HepG2 (cell line): Measurements from ENCODE around the gene VCAN. TPM values are rescaled to one million over a fixed set of nuclear protein-coding genes. Genes with fewer than 3 reads are reported as not detected.

Experiments
- AHDC1 ChIP-seq: sonication (generic); formaldehyde crosslinking; IDR thresholded peaks from 2 replicates; pipeline ENCODE4 v1.5.1; 2020; ENCODE audit warnings: mild to moderate bottlenecking, missing genetic modification reagents, borderline replicate concordance
- CENPX ChIP-seq: sonication (generic); formaldehyde crosslinking; IDR thresholded peaks from 2 replicates; pipeline ENCODE4 v1.9.0; 2021; ENCODE audit warnings: mild to moderate bottlenecking, missing genetic modification reagents, moderate library complexity
- FOXP1 ChIP-seq, 2 experiments: fragments of 450-650 bp in 1 of 2; IDR thresholded peaks; 2 replicates each; pipeline ENCODE4 v1.6.1; 2017 to 2018; ENCODE audit warnings: antibody characterized with exemption in 1 of 2
- HDAC1 ChIP-seq: sonication (generic); formaldehyde crosslinking; IDR thresholded peaks from 2 replicates; pipeline ENCODE4 v1.5.1; 2020; ENCODE audit warnings: mild to moderate bottlenecking, missing genetic modification reagents
- HHEX ChIP-seq: IDR thresholded peaks from 2 replicates; pipeline ENCODE4 v1.6.1; 2016; ENCODE audit warnings: control low read depth
- MLLT10 ChIP-seq: sonication (generic); formaldehyde crosslinking; IDR thresholded peaks from 2 replicates; pipeline ENCODE4 v1.4.0; 2020; ENCODE audit warnings: missing genetic modification reagents
- MZF1 ChIP-seq: sonication (generic); formaldehyde crosslinking; IDR thresholded peaks from 2 replicates; pipeline ENCODE4 v1.8.1; 2023; ENCODE audit warnings: mild to moderate bottlenecking, missing genetic modification reagents, borderline replicate concordance
- RARA ChIP-seq: IDR thresholded peaks from 2 replicates; pipeline ENCODE4 v1.6.1; 2016; ENCODE audit warnings: missing genetic modification reagents, missing compliant biosample characterization
- SATB2 ChIP-seq: sonication (generic); formaldehyde crosslinking; IDR thresholded peaks from 2 replicates; pipeline ENCODE4 v1.5.0; 2020; ENCODE audit warnings: missing genetic modification reagents
- SMARCE1 ChIP-seq: fragments of 450-650 bp; IDR thresholded peaks from 2 replicates; pipeline ENCODE4 v1.6.1; 2017; ENCODE audit warnings: borderline replicate concordance
- SMYD3 ChIP-seq: sonication (generic); formaldehyde crosslinking; IDR thresholded peaks from 2 replicates; pipeline ENCODE4 v1.8.1; 2023; ENCODE audit warnings: mild to moderate bottlenecking, missing genetic modification reagents
- TRAFD1 ChIP-seq: sonication (generic); formaldehyde crosslinking; IDR thresholded peaks from 2 replicates; pipeline ENCODE4 v1.5.1; 2020; ENCODE audit warnings: missing genetic modification reagents, mild to moderate bottlenecking, borderline replicate concordance
- USF2 ChIP-seq, 2 experiments: sonication (generic) in 1 of 2; formaldehyde crosslinking in 1 of 2; IDR thresholded peaks; 2 replicates each; pipeline versions ENCODE4 v1.5.1 to v1.6.1; 2011 to 2020; ENCODE audit warnings: borderline replicate concordance in 1 of 2, low read depth in 1 of 2, low read length in 1 of 2, mild to moderate bottlenecking in 1 of 2, missing genetic modification reagents in 1 of 2, moderate library complexity in 1 of 2
- ZNF224 ChIP-seq: sonication (generic); formaldehyde crosslinking; IDR thresholded peaks from 2 replicates; pipeline ENCODE4 v1.5.0; 2020; ENCODE audit warnings: mild to moderate bottlenecking, missing genetic modification reagents
- ZNF607 ChIP-seq: sonication (generic); formaldehyde crosslinking; IDR thresholded peaks from 2 replicates; pipeline ENCODE4 v1.5.1; 2020; ENCODE audit warnings: missing genetic modification reagents, mild to moderate bottlenecking, borderline replicate concordance
- ZSCAN29 ChIP-seq: sonication (generic); formaldehyde crosslinking; conservative IDR thresholded peaks from 2 replicates; pipeline ENCODE4 v1.4.0; 2020; ENCODE audit warnings: mild to moderate bottlenecking, missing genetic modification reagents
- ZSCAN9 ChIP-seq: IDR thresholded peaks from 2 replicates; pipeline ENCODE4 v1.6.1; 2016; ENCODE audit warnings: borderline replicate concordance
- polyA plus RNA-seq, 8 experiments: library from polyadenylated mRNA; depleted of rRNA in 3 of 8; stranded (reverse) in 7 of 8; unstranded in 1 of 8; fragments of >200 nt; fragmentation: Illumina TruSeq in 4 of 8; extraction: Trizol in 4 of 8; gene quantifications; 2 replicates each; pipeline versions ENCODE4 v1.2.1 to v1.2.3, GENCODE V29; 2011 to 2016; ENCODE audit warnings: low read depth in 4 of 8, missing spikeins in 1 of 8, mixed read lengths in 1 of 8; ENCODE audit not compliant: insufficient read depth in 1 of 8
- total RNA-seq, 5 experiments: library from RNA; depleted of rRNA; stranded (reverse); fragments of >200 nt; fragmentation: Illumina TruSeq; extraction: Trizol; gene quantifications; 2 replicates each; pipeline ENCODE4 v1.2.3, GENCODE V29; 2016; ENCODE audit warnings: low read depth in 1 of 5
- TF ChIP-seq, protein P1 (sequence below): IDR thresholded peaks from 2 replicates; pipeline ENCODE4 v1.6.1; 2016; ENCODE audit warnings: low read depth

Gene VCAN
- total and polyA plus RNA-seq, 2 of the 13 experiments (the other 11 are each of a cell fraction or from before 2014, with no cell fraction given), result 1.2 to 3.5 TPM

- TF ChIP-seq AHDC1, result no peak; the same call in 1 of the 2 replicates
- TF ChIP-seq HHEX (CRISPR knock-in tag), result no peak
- no peak for TF ChIP-seq HDAC1
- no peak for TF ChIP-seq ZNF224 (CRISPR knock-in tag)
- TF ChIP-seq RARA (CRISPR knock-in tag), result 0 out of 2 replicates have a peak, but pooled peaks have one; percentile 13
- TF ChIP-seq, protein P1, sequence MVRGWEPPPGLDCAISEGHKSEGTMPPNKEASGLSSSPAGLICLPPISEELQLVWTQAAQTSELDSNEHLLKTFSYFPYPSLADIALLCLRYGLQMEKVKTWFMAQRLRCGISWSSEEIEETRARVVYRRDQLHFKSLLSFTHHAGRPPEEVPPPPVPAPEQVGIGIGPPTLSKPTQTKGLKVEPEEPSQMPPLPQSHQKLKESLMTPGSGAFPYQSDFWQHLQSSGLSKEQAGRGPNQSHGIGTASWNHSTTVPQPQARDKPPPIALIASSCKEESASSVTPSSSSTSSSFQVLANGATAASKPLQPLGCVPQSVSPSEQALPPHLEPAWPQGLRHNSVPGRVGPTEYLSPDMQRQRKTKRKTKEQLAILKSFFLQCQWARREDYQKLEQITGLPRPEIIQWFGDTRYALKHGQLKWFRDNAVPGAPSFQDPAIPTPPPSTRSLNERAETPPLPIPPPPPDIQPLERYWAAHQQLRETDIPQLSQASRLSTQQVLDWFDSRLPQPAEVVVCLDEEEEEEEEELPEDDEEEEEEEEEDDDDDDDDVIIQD, result peak; percentile 66; the same call in 1 of the 2 replicates
- no peak for TF ChIP-seq ZSCAN29 (CRISPR knock-in tag)
- TF ChIP-seq SMYD3, result no peak
- TF ChIP-seq ZNF607 (CRISPR knock-in tag), result no peak
- TF ChIP-seq TRAFD1 (CRISPR knock-in tag), result no peak
- no peak for TF ChIP-seq MLLT10 (CRISPR knock-in tag)
- no peak for TF ChIP-seq CENPX (CRISPR knock-in tag)
- TF ChIP-seq MZF1 (CRISPR knock-in tag), result no peak
- TF ChIP-seq SMARCE1, result no peak
- TF ChIP-seq FOXP1 (IDR thresholded peaks at IDR 0.05), result no peak
- TF ChIP-seq FOXP1 (CRISPR knock-in tag; IDR thresholded peaks at IDR 0.05), result peak; percentile 58; the same call in 1 of the 2 replicates
- 0 out of 2 replicates have a peak, but pooled peaks have one; percentile 19 for TF ChIP-seq ZSCAN9 (CRISPR knock-in tag)
- TF ChIP-seq SATB2 (CRISPR knock-in tag), result peak; percentile 99
- TF ChIP-seq USF2 (IDR thresholded peaks at IDR 0.05; ENCODE audit: low read depth, low read length), result no peak
- TF ChIP-seq USF2 (CRISPR knock-in tag; IDR thresholded peaks at IDR 0.05; ENCODE audit: borderline replicate concordance), result no peak
Measured at GRCh38 chr5:83475935-83476814, 4.6 kb downstream of the VCAN start (continued).
